ENCODE measurements around the gene CCDC146.
"Not testable (repeated sequence)": the region's sequence is repeated elsewhere in the genome, so short reads cannot be mapped to it uniquely, and the experiment has no call there.

The CCDC146 gene

DNA sequence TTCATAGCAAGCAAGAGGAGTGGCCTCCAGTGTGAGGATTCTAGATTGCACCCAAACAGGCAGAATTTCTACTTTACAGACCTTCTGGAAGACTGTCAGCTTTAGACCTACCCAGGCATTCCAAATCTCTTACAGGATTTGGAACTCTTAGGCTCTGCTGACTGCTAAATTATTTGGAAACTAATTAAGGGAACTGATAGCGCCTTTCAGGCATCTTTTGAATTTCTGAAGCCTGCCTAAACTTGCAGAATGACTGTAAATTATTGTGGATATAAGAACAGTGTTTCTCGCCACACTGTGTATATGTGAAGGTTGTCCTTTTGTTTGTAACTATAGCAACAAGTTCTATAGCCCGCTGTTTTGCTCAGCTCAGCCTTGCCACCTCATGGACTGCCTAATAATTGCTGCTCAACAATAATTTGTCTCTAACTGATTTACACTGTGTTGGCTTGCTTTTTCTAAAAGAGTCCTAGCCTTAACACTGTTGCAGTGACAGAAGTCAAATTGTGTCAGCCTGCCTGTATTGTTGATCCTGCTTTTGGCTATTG is 32.6 kb downstream of the CCDC146 start:
- DNase-seq (ENCODE audit: low spot score): not testable (repeated sequence)

DNA sequence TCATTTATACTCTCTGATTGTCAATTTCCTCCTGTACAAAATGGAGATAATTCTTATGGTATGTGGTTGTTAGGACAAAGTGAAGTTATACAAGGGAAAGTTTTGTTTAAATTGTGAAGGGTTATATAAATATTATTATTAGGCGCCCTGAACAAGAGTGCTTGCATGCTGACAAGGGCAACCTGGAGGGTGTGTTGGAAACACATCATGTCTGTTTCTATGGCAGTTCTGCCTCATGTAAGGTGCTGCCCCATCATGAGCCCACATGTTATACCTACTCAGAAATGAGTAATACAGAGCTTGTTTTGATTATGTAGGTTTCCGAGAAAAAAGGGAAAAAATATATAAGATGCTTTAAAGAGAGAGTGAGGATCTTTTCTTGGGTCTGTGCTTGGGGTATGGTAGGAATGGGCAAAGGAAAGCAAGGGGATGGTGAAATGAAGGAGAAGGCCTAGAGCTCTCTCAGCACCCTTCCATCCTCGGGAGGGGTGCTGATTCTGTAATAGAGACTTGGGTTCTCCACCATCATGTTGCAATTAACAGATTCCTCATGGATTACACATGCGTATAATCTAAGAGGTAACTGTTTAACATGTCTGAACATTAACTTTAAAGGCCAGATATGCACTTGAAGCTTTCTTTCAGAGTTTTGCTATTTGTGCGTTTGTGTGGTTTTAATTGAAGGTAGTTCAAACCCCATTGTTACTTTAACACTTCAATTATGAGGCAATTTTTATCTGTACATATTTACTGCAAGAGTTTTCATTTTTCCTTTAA is 33.4 kb downstream of the CCDC146 start:
- DNase-seq (ENCODE audit: low spot score): not testable (repeated sequence)

DNA sequence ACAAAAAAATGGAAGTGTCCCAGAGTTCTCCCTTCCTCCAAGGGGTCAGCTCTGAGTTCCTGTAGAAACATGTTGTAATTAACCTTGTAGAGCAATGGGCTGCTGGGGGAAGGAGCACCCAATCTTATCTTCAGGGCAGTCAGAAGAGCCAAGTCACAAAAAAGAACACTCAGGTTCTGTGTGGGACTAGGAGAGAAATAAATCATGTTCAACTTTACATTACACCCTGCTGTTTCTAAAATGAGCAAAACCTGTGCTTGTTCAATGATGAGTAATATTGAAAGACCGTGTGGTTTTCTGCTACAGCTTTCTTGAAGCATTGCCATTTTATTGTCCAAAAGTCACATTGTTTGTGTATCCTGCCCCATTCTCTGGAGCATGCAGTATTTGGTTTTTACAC is 34.6 kb downstream of the CCDC146 start:
- not testable (repeated sequence) for DNase-seq (ENCODE audit: low spot score)

DNA sequence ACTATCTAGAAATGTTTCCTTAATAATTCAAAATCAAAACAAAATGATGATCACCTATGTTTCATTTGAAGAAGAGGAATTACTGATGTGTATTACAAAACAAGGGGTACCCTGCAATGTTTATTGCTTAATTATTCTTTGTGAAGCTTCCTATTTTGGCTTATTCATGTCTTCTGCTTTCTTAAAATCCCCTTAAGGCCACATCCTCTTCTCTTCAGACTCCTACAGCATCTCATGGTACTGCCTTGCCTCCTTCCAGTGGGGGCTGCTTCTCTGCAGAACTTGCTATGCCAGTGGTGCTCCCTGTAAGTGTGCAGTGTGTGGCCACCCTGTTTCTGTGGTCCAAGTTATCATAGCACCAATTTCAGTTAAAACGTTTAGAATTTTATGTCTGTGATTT is 35.0 kb downstream of the CCDC146 start:
- DNase-seq (ENCODE audit: low spot score): no peak

DNA sequence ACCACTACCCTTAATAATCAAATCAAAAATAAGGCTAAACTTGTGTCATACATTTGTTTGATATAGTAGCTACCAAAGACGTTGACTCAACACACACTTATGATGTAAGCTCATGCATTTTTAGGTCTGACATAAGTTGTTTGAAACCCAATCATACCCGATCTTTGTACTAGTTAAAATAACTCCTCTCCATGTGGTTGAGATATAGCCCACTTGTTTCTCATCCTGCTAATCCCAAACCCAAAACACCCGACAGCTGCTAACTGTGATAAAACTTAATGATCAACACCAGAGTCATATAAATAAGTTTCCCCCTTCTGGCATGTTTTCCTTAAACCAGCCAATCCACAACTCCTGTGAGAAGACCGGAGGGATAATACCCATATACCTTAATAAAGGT is 48.7 kb downstream of the CCDC146 start:
- not testable (repeated sequence) for DNase-seq (ENCODE audit: low spot score)

DNA sequence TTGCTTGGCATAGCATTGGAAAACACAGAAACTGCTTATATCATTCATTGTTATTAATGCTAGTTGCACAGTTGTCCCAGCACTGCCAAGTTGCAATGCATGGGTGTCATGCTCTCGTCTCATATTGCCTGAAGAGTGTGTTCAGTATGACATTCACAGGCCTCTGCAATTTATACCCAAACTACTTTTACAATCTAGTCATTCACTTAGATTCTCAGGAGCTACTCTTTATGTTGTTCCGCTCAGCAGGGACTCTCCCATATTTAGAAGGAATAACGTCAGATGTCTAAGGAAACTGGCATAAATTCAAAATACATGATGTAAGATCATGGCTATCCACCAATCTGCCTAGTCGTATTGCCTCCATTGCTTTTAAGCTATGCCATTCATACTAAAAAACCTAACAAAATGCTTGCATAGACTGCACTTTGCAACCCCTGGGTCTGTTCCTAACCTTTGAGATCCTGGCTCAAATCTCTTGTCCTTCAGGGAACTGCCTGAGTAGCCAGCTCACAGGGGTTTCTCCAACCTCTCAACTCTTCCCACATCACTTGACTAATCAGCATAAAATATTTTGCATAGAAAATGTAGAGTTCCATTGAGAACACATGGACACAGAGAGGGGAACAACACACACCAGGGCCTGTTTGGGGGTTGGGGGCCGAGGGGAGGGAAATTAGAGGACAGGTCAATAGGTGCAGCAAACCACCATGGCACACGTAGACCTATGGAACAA is 50.2 kb downstream of the CCDC146 start:
- DNase-seq (ENCODE audit: low spot score): not testable (repeated sequence)

DNA sequence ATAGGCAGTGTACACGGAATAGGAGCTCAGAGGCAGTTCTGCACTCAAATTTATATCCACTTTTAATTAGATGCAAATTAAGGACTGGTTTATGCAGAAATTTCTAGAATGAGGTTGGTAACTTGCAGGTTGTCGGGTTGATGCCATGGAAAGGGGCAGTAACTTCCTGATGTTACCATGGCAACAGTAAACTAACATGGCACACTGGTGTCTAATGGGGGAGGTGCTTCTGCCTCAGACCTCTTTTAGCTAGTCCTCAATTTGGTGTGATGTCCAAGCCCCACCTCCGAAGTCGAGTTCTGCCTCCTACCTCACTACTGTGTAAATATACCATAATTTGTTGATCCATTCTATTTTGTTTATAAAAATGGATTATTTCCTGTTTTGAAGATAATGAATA is 52.0 kb downstream of the CCDC146 start:
- not testable (repeated sequence) for DNase-seq (ENCODE audit: low spot score)

DNA sequence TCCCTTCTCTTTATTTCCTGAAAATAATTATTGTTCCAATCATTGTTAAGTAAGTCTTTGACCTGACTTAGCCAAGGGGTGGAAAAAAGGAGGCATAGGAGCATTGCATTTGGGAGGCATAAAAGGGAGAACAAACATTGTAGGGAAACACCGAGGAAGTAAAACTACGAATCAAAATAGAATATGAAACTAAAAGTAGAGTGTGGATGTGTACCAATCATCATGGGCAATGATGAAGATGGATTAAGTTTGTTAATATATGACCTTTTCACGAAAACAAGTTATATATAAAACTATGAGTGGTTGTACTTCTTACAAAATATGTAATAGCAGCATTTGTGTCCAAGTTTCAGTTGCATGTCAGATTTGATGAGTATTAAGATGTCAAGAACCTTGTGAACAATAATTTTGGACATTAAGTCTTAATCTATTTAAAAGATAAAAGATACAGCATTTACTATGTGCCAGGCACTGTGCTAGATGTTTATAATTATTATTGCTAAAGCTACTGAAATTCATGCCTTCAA is 52.9 kb downstream of the CCDC146 start:
- DNase-seq (ENCODE audit: low spot score): not testable (repeated sequence)

DNA sequence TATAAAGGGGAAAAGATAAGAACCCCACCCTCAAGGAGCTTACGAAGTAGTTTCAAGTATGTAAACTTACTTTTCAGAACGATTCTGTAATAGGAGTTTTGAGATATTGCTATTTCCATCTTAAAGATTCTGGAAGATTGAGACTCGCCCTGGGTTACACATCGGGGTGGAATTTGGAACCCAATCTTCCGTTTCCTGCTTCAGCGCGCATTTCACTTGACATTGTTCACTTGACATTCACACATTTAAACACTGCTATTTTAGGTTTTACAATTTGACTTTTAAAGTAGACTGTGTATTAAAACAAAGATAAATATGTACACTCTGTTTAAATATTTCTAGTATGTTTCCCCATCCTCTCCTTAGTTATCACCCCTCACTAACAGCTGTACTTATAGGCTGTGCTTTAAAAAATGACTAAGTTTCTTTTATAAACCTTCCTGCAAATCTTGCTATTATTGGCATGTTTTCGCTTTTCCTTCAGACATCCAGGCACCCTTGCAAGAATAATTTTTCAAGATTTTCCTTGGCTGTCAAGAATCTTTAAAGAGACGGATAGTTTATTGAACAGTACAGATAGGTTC is 55.0 kb downstream of the CCDC146 start:
- DNase-seq (ENCODE audit: low spot score): not testable (repeated sequence)

DNA sequence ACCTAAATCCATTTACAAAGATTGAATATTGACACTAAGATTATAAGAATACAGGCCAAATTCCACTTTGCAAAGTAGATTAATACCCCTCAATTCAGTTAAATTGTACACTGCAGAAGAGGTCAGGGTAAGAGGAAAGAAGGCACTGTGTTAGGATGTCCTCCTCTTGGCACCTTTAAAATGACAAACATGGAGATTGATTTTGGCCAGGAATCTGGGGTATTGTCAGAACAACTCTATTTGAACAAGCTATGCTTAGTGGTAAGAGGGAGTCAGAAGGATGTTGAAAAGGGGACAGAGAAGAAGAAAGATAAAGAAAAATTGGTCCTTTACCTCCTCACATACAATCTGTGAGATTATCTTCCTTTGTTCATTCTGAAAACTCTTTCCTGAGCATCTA is 55.6 kb downstream of the CCDC146 start:
- DNase-seq (ENCODE audit: low spot score): not testable (repeated sequence)

DNA sequence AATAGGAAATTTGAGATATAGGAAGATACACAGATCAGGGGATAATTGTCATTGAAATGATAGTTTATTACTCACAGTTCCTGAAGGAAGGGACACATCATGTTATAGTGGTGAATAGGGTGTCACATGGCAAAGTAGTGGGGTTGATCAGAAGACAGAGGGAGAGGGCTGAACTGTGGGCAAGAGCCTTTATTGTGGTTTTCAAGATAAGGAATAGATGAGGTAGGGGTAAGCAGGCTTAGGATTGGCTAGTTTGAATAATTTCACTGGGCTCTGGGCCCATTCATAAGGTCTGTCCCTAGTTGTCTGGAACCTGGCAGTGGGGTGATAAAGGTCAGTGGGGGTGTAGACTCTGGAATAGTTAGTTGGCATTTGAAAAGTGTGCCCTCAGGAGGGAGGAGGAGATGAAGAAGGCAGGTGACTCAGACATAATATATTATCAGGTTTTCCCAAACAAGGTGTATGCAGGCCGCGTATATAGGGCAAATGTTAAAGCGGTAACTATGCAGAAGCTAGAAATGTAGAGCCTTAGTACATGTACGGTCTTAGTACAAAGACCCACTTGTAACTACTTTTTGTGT is 58.7 kb downstream of the CCDC146 start:
- DNase-seq (ENCODE audit: low spot score): no peak

DNA sequence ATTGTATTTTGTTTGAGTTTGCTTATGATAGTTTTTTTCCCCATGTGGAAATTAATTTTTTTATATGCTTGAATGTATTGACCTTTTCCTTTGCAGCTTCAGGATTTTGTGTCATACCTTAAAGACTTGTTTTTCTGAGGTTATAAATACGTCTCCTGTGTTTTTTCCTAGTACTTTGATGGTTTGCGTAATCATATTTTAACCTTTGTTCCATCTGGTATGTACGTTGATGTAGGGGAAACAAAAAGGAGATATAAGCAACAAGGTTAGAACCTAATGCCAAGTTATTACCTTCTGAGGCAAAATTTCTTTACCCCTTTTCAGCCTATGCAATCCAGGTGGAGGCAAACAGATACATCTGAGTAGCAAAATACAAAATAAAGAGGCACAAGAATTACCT is 59.3 kb downstream of the CCDC146 start:
- no peak for DNase-seq (ENCODE audit: low spot score)

DNA sequence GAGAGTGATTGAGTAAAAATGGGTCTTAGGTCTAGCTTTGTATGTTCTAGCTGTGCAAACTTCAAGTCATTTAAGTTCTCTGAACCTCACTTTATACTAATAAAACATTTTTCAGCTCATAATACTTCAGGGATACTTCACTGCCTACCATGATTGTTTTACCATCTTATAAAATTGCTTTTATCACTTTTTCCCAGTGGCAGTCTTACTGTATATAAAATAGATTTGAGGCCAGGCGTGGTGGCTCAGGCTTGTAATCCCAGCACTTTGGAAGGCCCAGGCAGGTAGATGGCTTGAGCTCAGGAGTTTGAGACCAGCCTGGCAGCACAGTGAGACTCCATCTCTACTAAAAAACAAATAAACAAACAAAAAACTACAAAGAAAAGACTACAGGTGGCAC is 59.8 kb downstream of the CCDC146 start:
- no peak for DNase-seq (ENCODE audit: low spot score)

DNA sequence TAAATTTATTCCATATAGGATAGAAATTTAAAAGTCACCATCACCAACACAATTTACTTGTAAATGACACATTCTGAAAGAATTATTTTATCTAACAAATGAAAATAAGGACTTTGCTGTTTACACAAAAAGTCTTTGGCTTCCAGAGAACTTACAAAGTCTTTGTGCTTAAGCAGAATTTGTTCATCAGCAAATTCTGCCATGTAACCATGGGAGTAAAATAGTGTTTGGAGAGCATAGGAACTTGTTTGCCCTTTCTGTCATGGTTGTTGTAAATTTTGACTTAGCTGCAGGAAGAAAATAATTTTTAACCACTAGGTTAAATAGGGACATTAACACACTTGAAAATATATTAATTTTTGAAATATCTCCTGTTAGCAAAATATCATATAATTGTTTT is 62.0 kb downstream of the CCDC146 start:
- no peak for DNase-seq (ENCODE audit: low spot score)

DNA sequence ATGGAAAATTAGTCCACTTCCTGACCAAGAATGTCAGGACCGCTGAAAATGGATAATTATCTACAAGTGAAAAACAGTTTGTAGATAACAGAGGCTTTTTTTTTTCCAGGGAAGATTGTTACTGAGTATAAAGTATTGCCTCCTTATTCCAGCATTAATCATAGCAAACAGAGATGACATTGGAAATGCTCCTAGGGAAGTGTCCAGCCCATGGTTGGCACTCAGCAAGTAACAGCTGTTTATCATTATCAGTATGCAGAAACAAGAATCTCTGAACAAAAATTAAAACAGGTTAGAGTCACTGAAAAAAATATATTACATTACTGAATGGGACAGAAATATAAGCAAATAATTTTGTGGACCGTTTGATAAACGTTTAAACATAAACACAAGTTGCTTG is 62.6 kb downstream of the CCDC146 start:
- no peak for DNase-seq (ENCODE audit: low spot score)

DNA sequence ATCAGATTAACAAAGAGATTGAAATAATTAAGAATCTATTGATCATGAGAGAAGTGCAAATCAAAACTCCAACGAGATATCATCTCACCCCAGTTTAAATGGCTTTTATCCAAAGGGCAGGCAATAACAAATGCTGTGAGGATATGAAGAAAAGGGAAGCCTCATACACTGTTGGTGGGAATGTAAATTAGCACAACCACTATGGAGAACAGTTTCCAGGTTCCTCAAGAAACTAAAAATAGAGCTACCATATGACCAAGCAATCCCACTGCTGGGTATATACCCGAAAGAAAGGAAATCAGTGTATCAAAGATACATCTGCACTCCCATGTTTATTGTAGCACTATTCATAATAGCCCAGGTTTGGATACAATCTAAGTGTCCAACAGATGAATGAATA is 63.5 kb downstream of the CCDC146 start:
- DNase-seq (ENCODE audit: low spot score): no peak

DNA sequence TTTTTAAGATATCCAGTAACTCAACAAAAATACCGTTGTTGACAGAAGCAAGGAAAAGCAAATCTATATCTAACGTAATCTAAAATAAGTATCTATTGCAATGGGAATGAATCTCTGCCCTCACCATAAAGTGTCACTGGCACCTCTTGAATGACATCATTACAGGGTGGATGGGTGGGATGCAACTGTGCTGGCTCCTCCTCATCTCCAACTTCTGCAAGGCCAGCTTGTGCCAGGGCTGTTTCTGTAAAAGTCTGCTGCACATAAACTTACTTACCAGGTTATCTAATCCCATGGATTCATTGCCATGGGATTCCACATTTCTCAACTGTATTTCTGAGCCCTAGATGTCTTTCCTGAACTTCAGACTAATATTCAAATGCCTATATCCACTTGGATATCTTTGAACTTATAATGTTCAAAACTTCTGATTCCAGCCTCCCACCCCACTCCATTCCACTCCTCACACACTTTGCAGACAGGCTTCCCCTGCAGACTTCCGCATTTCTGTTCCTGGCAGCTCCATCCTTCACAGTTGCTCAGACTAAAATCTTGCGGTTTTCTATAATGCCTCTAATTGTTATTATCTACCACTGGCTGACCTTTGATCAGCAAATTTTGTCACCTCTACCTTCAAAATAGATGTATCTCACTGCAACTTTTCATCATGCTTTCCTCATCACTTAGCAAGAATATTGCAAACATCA is 66.5 kb downstream of the CCDC146 start:
- no peak for DNase-seq (ENCODE audit: low spot score)

DNA sequence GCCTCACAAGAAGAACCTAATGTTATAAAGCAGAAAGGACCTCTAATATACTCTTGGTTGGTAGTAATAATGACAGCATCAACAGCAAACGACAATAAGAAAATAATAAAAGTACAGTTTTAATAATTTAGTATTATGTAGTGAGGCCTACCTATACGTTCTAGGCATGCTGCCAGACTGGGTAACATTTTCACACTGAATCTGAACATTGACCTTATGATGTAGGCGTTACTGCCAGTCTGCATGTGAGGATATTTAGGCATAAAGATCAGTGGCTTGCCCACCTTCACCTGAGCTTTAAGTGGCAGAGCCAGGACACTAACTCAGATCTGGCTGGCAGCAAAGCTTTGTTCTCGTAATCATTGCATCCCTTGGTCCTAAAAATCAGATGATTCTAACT is 74.7 kb downstream of the CCDC146 start:
- DNase-seq (ENCODE audit: low spot score): no peak

DNA sequence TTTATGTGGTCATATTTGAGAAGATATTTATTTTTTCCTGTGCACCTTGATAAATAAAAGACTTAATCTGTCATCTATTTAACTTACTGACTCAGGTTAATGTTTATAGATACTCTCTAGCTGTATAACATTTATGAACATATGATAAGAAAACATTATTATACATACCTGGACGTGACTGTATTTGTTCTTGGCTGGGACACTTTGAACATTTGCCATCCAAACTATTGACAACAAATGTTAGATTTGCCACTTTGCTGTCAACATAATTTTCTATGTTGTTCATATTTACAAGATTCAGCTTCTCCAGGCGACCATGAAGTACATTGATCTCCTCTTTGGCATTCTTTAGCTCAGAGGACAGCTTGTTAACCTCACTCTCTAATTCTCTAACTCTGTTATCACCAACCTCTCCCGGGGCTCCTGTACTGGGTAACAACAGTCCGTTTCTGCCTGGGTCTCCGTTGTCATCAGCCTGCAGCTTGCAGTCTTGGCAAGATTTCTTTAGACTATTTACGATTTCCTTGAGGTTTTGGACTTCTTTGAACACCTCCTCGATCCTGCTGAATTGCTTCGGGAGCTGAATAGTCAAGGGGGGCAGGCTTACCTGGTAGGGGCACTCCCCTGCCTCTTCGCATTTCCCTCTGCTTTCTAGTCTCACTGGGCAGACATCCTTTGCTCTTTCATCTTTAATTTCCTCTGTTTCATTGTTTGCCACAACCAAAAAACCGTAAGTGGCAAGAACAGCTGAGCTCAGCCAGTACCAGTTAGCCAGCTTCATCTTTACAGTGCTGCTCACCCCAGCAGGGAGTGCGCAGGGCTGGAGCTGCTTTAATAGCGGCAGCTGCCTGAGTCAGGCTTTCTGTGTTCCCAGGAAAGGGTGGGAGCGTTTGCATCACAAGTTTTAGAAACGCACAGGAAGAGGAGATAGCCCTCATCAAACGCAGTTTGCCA is 76.9 kb downstream of the CCDC146 start, which contains the start of gene FGL2:
Gene FGL2 (minus strand): TSS at position 807 of the 954 bp plus-strand sequence. CDS start 26 bp downstream, at position 781.
- no peak for DNase-seq (ENCODE audit: low spot score)

DNA sequence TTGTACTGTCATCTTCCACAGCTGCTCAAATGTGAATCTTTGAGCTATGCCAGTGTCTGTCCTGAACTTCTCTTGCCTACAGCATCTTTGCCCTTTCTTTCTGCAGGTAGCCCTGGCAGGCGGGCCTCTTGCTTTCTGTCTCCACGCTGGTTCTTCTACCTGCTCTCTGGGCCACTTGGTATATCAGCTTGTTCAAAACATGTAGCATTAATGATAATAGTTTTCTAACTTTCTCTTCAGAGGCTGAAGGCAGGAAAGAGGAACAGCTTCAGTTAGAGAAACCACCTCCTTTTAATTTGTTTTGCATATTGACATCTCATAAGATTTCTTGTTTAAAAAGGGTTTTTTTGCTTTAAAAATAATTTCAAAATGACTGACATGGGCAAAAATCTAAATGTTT is 78.1 kb downstream of the CCDC146 start:
- no peak for DNase-seq (ENCODE audit: low spot score)
